ENCODE data around the gene DYRK4.

Gene DYRK4

GRCh38 chr12:4563336-4563735 lies 1.3 kb downstream of the DYRK4 start:
- DNase-seq (ENCODE audit: low read depth) = no peak

- DNase-seq (ENCODE audit: low read depth) = no peak
These were observed 2.8 kb downstream of the DYRK4 start for GRCh38 chr12:4564818-4565217.

GRCh38 chr12:4566474-4566873 lies 4.5 kb downstream of the DYRK4 start:
- no peak for DNase-seq (ENCODE audit: low read depth)

- DNase-seq (ENCODE audit: low read depth) = no peak
These were observed 5.3 kb downstream of the DYRK4 start for GRCh38 chr12:4567073-4567881.

GRCh38 chr12:4569261-4569660 lies 7.3 kb downstream of the DYRK4 start:
- DNase-seq (ENCODE audit: low read depth) = no peak

- no peak for DNase-seq (ENCODE audit: low read depth)
These were observed 10.7 kb downstream of the DYRK4 start for GRCh38 chr12:4572680-4573079.

GRCh38 chr12:4579305-4580102 lies 17.5 kb downstream of the DYRK4 start:
- no peak for DNase-seq (ENCODE audit: low read depth)

- no peak for DNase-seq (ENCODE audit: low read depth)
These were observed 18.3 kb downstream of the DYRK4 start for GRCh38 chr12:4580281-4580688.

- DNase-seq (ENCODE audit: low read depth) = no peak
These were observed 22.3 kb downstream of the DYRK4 start for GRCh38 chr12:4584281-4584680.

- DNase-seq (ENCODE audit: low read depth) = no peak
These were observed 22.9 kb downstream of the DYRK4 start for GRCh38 chr12:4584896-4585295.

GRCh38 chr12:4586500-4586899 lies 24.5 kb downstream of the DYRK4 start:
- no peak for DNase-seq (ENCODE audit: low read depth)

- no peak for DNase-seq (ENCODE audit: low read depth)
These were observed 25.1 kb downstream of the DYRK4 start for GRCh38 chr12:4587108-4587507.

GRCh38 chr12:4588916-4589315 lies 26.9 kb downstream of the DYRK4 start:
- DNase-seq (ENCODE audit: low read depth) = no peak

- DNase-seq (ENCODE audit: low read depth) = no peak
These were observed 27.9 kb downstream of the DYRK4 start for GRCh38 chr12:4589941-4590340.

GRCh38 chr12:4591180-4591687 lies 29.2 kb downstream of the DYRK4 start:
- DNase-seq (ENCODE audit: low read depth) = no peak

- no peak for DNase-seq (ENCODE audit: low read depth)
These were observed 33.9 kb downstream of the DYRK4 start for GRCh38 chr12:4595881-4596280.

GRCh38 chr12:4603421-4603820 lies 41.4 kb downstream of the DYRK4 start:
- DNase-seq (ENCODE audit: low read depth) = no peak

- DNase-seq (ENCODE audit: low read depth) = no peak
These were observed 41.9 kb downstream of the DYRK4 start for GRCh38 chr12:4603946-4604345.

GRCh38 chr12:4604684-4605193 lies 42.7 kb downstream of the DYRK4 start:
- DNase-seq (ENCODE audit: low read depth) = peak; percentile 85

GRCh38 chr12:4607056-4607455 lies 45.0 kb downstream of the DYRK4 start:
- DNase-seq (ENCODE audit: low read depth) = no peak

GRCh38 chr12:4609071-4609470 lies 47.1 kb downstream of the DYRK4 start:
- no peak for DNase-seq (ENCODE audit: low read depth)

GRCh38 chr12:4610481-4610880 lies 48.5 kb downstream of the DYRK4 start:
- DNase-seq (ENCODE audit: low read depth) = no peak

GRCh38 chr12:4615667-4616066 lies 53.7 kb downstream of the DYRK4 start:
- no peak for DNase-seq (ENCODE audit: low read depth)

Data from HS-27A (cell line).